Hepatocyte (in vitro differentiated cells): Measurements from ENCODE around the gene ZNF330.

Experiments
- CTCF ChIP-seq: fragments of 200-600 bp; sonication (generic); IDR thresholded peaks from 2 replicates; pipeline ENCODE4 v1.5.1; 2016; ENCODE audit warnings: antibody characterized with exemption, mild to moderate bottlenecking; ENCODE audit not compliant: poor library complexity
- EZH2phosphoT487 ChIP-seq: fragments of 200-600 bp; sonication (generic); IDR thresholded peaks from one replicate; pipeline ENCODE4 v1.6.1; 2018; ENCODE audit warnings: antibody characterized with exemption, mild to moderate bottlenecking, low read depth, moderate library complexity; ENCODE audit not compliant: unreplicated experiment, severe bottlenecking

DNA sequence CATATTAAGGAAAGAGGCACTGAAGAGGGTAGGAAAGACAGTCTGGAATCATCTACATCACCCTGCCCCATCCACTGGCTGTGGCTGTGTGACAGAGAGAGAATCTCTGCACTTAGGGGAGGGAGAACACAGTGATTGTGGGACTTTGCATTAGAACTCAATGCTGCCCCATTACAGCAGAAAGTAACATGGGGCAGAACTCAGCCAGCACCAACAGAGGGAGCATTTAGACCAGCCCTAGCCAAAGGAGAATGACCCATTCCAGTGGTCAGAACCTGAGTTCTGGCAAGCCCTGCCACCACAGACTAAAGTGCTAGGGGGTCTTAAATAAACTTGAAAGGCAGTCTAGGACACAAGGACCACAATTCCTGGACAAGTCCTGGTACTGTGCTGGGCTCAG is 37.9 kb downstream of the ZNF330 start:
- no peak for TF ChIP-seq CTCF
- TF ChIP-seq EZH2phosphoT487, result no peak
